Transverse colon (tissue), 4 donors: ENCODE data around the gene DDX39B. TPM values are rescaled to one million over a fixed set of nuclear protein-coding genes. Genes with fewer than 3 reads are reported as not detected.
"Not testable (repeated sequence)": the region's sequence is repeated elsewhere in the genome, so short reads cannot be mapped to it uniquely, and the experiment has no call there.

Experiments used
- DNase-seq: peaks from one replicate; pipeline ENCODE4 v3.0.0-alpha.2; 2019
- H3K27ac ChIP-seq, 4 donors: fragments of 200-600 bp; sonication (generic); 2 replicates each; pipeline ENCODE4 v1.5.1; 2016 to 2018; ENCODE audit warnings: inconsistent platforms in 4 of 4
- H3K27me3 ChIP-seq: fragments of 200-600 bp; sonication (generic); 2 replicates; pipeline ENCODE4 v1.5.1; 2017; ENCODE audit warnings: inconsistent platforms
- H3K36me3 ChIP-seq, 4 donors: fragments of 200-600 bp; sonication (generic); 2 replicates each; pipeline ENCODE4 v1.5.1; 2017 to 2019; ENCODE audit warnings: inconsistent platforms in 4 of 4
- H3K4me1 ChIP-seq, 4 donors: fragments of 200-600 bp; sonication (generic); 2 replicates each; pipeline ENCODE4 v1.5.1; 2017 to 2020; ENCODE audit warnings: inconsistent platforms in 4 of 4
- H3K4me3 ChIP-seq, 4 donors: fragments of 200-600 bp; sonication (generic); 1 replicate in 1 of 4; 2 replicates in 3 of 4; pipeline versions ENCODE4 v1.5.1 to v1.6.1; 2017 to 2019; ENCODE audit warnings: inconsistent platforms in 4 of 4
- H3K9me3 ChIP-seq, 2 donors: fragments of 200-600 bp; sonication (generic); 2 replicates each; pipeline ENCODE4 v1.5.1; 2017 to 2019; ENCODE audit warnings: inconsistent platforms in 2 of 2
- EP300 ChIP-seq: sonication (generic); formaldehyde crosslinking; IDR thresholded peaks from one replicate; pipeline ENCODE4 v1.6.1; 2017; ENCODE audit warnings: antibody characterized with exemption, low read depth
- POLR2A ChIP-seq: fragments of 450-650 bp; IDR thresholded peaks from one replicate; pipeline ENCODE4 v1.6.1; 2016; ENCODE audit warnings: antibody characterized with exemption, mild to moderate bottlenecking, moderate library complexity
- POLR2AphosphoS5 ChIP-seq, 3 donors: sonication (generic); formaldehyde crosslinking; IDR thresholded peaks; one replicate each; pipeline ENCODE4 v1.6.1; 2016; ENCODE audit warnings: antibody characterized with exemption in 3 of 3
- WGBS, 2 donors: methylation state at CpG; one replicate each; pipeline ENCODE4 v1.1.5; 2018; ENCODE audit warnings: low coverage in 1 of 2; 5-methylcytosine and 5-hydroxymethylcytosine counted together
- in situ Hi-C, 4 donors: fragments of 200-750 bp; cut with MboI; loops; one replicate each; pipeline versions ENCODE4 v1.15.0 to v1.15.1; 2017; ENCODE audit warnings: low sequenced_read_pairs in 3 of 4, low pct_ligation_motif_present in 1 of 4, low pct_unique_long_range_greater_than_20kb in 1 of 4
- intact Hi-C: fragments of 100-400 bp; cut with DNase I; formaldehyde crosslinking; loops from one replicate; pipeline ENCODE4 v1.15.1; 2023; ENCODE audit warnings: low total_unique reads
- total RNA-seq, 4 donors: library from RNA; depleted of rRNA; stranded (reverse); fragments of >200 nt; gene quantifications; one replicate each; pipeline ENCODE4 v1.1.0, GENCODE V29; 2016
- TF ChIP-seq, protein P1 (sequence below), 5 experiments: fragments of 200-600 bp in 3 of 5; fragments of 450-650 bp in 2 of 5; sonication (generic) in 3 of 5; IDR thresholded peaks; 1 replicate in 2 of 5; 2 replicates in 3 of 5; pipeline ENCODE4 v1.5.1; 2016 to 2017; ENCODE audit warnings: antibody characterized with exemption in 5 of 5, inconsistent platforms in 3 of 5, mild to moderate bottlenecking in 2 of 5, moderate library complexity in 1 of 5

The DDX39B gene
- total RNA-seq = 100 to 1,000 TPM; 147 to 519 (median 271) TPM

DNA sequence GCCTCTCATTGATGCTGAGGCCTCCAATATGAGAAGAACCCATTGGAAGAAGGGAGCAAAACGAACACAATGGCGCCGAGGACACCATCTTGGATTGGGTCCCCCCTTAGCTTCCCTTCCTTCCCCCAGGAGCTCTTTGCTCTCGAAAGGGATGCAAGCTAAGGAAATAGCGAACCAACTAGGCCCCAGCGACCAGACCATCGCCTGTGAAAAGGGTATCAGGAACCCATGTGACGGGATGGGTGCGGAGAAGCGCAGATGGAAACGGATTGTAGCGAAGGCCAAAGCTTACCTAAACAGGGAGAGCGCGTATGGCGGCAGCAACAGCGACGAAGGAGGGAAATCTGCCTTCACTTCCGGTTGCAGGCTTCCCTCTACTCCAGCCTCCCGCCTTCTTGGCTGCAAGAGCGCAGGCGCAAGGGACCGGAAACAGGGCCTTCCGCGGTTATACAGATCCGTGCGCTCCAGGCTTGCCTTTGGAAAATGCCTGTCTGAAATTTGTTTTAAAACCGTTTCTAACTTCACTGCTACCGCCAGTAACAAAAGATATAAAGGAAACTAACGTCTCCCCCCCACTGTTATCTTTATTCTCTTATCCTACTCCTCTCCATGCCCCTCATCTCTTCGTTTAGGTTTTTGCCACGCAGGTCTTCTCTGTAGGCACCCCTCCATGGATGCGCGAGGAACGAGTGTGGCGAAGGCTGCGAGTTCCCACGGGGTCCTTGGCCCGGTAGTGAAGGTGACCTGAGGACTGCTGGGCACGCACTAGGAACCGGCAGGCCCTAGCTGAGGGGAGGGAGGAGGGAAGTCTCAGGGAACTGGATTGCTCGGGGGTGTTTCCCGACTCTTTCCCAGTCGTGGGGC is at the start of gene DDX39B:
Gene DDX39B (minus strand): TSS at position 346 of the 864 bp plus-strand sequence. CDS start 1,471 bp downstream, outside the sequence.
- Histone ChIP-seq H3K4me3 (peak within 1 kb of the TSS; percentile 59 to 79 (median 66)), H3K27ac (peak within 1 kb of the TSS; percentile 93 to 97 (median 94)), H3K4me1 (peaks cover 22 to 41% (median 33%) of the 10 kb centered on the region in 4 donors), H3K27me3 (no peaks in the 10 kb centered on the region), H3K36me3 (peaks cover 0 to 29% (median 15%) of the 10 kb centered on the region in 4 donors), H3K9me3 (no peaks in the 10 kb centered on the region)
- intact Hi-C loops = no loop called here
- 0 to 1% methylated on average over 2 to 43 of the region's 43 CpGs for WGBS, 2 donors
- peak; percentile 95 for DNase-seq
- TF ChIP-seq EP300 = no peak
- peak; percentile 85 for TF ChIP-seq POLR2A
- TF ChIP-seq, protein P1, sequence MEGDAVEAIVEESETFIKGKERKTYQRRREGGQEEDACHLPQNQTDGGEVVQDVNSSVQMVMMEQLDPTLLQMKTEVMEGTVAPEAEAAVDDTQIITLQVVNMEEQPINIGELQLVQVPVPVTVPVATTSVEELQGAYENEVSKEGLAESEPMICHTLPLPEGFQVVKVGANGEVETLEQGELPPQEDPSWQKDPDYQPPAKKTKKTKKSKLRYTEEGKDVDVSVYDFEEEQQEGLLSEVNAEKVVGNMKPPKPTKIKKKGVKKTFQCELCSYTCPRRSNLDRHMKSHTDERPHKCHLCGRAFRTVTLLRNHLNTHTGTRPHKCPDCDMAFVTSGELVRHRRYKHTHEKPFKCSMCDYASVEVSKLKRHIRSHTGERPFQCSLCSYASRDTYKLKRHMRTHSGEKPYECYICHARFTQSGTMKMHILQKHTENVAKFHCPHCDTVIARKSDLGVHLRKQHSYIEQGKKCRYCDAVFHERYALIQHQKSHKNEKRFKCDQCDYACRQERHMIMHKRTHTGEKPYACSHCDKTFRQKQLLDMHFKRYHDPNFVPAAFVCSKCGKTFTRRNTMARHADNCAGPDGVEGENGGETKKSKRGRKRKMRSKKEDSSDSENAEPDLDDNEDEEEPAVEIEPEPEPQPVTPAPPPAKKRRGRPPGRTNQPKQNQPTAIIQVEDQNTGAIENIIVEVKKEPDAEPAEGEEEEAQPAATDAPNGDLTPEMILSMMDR (IDR thresholded peaks at IDR 0.05) = no peak
- peak; percentile 86 to 94 (median 89) for TF ChIP-seq POLR2AphosphoS5 (IDR thresholded peaks at IDR 0.05)
- in situ Hi-C loops = loop anchor here in 2 of 4 donors (10.0 kb wide), 2 partner anchors 47 to 53 kb away; partner anchors contain the start of genes MICB (in 1 of the 2) and NCR3 (in 1 of the 2)

DNA sequence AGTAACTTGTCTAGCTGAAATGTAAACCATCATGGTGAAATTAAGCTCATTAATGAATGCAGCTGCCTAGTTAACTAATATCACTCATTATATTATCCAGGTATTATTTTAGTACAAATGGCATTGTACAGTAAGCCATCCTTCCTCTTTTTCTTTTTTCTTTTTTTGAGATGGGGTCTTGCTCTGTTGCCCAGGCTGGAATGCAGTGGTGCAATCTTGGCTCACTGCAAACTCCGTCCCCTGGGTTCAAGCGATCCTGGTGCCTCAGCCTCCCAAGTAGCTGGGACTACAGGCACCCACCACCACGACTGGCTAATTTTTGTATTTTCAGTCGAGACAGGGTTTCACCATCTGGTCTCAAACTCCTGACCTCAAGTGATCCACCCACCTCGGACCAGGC is 48.9 kb upstream of the DDX39B start:
- WGBS, 2 donors = 85% methylated on average over 5 of the region's 5 CpGs; no CpG with 5 or more reads in 1 of the 2 donors
- in situ Hi-C loops = loop anchor here in 1 of 4 donors (10.0 kb wide), 1 partner anchor 46 kb away; the partner anchor contains the start of genes ATP6V1G2, DDX39B and NFKBIL1
- H3K36me3 ChIP-seq, H3K4me3 ChIP-seq, H3K27me3 ChIP-seq, intact Hi-C loops, DNase-seq, H3K27ac ChIP-seq, H3K9me3 ChIP-seq: not testable (repeated sequence)
- peaks cover 0 to 12% (median 0%) of the 10 kb centered on the region in 4 donors for H3K4me1 ChIP-seq

DNA sequence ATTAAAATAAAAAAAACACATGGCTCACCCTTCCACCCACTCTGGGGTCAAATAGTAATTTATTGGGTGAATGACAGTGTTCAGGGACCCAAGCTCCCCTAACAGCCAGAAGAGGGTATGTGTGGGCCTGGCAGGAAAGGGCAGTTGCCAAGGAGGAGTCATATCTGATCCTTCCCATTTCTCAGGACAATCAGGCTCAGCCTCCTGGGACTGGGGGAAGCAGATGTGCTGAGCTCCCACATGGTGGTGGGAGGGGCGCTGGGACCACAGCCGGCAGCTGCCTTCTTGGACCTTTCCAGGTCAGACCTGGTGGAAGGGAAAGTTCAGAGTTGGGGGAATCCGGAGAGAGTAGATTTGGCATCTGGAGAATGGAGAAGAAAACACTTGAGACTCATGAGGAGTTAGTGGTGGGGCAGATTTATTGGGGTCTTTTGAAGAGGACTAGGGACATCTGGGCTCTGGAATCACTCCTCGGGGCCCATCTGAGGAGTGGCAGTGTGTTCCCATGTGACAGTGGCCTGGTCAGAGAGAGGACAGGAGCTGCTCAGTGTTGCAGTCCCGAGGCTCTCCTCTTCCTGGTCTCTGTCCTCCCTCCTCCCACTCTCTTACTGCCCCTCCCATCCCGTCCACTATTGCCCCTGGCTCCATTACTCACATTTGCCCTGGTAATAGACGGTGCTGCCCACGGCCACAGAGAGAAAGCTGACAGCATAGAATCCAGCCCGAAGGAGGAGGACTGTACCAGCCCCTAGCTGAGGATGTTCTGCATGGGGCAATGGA is 47.3 kb upstream of the DDX39B start:
- H3K36me3 ChIP-seq = no peaks in the 10 kb centered on the region
- no peak overlapping the region for H3K27ac ChIP-seq
- in situ Hi-C loops = no loop called here
- WGBS, 2 donors = 33 to 61% methylated on average over 2 to 9 of the region's 9 CpGs
- no peaks in the 10 kb centered on the region for H3K27me3 ChIP-seq
- H3K9me3 ChIP-seq = no peaks in the 10 kb centered on the region
- DNase-seq = no peak
- intact Hi-C loops = no loop called here
- peaks cover 0 to 21% (median 0%) of the 10 kb centered on the region in 4 donors for H3K4me1 ChIP-seq
- H3K4me3 ChIP-seq = no peak overlapping the region
- TF ChIP-seq, protein P1 (IDR thresholded peaks at IDR 0.05) = no peak
- TF ChIP-seq POLR2A (no peak), POLR2AphosphoS5 (IDR thresholded peaks at IDR 0.05) (no peak), EP300 (no peak)

DNA sequence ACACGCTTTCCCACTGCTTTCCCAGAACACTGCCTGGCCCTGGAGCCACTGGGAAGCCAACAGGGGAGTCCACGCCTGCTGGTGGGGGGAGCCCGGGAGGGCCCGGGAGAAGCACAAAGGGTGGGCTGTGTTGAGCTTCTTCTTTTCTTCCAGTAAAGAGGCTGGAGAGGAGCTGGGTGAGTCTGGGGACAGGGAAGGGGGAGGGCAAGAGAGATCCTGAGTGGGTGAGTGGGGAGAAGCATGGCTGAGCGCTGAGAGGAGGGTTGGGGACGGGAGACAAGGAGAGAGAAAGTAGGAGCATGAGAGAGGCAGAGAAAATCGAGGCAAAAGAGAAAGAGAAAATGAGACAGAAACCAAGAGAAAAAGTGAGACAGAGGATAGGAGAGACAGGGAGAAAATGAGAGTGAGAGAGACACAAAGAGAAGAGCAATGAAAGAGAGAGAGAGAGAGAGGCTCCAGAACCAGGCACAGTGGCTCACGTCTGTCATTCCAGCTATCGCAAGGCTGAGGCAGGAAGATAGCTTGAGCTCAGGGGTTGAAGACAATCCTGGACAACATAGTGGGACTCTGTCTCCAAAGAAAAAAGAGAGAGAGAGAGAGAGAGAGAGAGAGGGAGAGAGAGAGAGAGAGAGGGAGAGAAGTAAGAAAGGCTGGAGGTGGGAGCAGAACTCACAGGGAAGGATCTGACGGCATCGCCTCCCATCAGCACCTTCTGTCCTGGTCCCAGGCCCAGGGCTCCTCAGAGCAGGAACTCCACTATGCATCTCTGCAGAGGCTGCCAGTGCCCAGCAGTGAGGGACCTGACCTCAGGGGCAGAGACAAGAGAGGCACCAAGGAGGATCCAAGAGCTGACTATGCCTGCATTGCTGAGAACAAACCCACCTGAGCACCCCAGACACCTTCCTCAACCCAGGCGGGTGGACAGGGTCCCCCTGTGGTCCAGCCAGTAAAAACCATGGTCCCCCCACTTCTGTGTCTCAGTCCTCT is 46.3 kb upstream of the DDX39B start:
- WGBS, 2 donors = 59 to 61% methylated on average over 4 to 12 of the region's 12 CpGs
- in situ Hi-C loops = no loop called here

More for the DNA sequence above, 46.3 kb upstream of the DDX39B start:
- Histone ChIP-seq H3K36me3 (no peaks in the 10 kb centered on the region), H3K27me3 (no peaks in the 10 kb centered on the region), H3K9me3 (no peaks in the 10 kb centered on the region), H3K4me1 (peaks cover 0 to 21% (median 0%) of the 10 kb centered on the region in 4 donors), H3K27ac (peak overlapping the region; percentile 51 to 69 (median 57)), H3K4me3 (peak overlapping the region in 1 of 4 donors; percentile 9)
- DNase-seq = no peak
- TF ChIP-seq EP300 = no peak
- TF ChIP-seq POLR2A = no peak
- TF ChIP-seq, protein P1 (IDR thresholded peaks at IDR 0.05) = no peak
- no peak for TF ChIP-seq POLR2AphosphoS5 (IDR thresholded peaks at IDR 0.05)
- intact Hi-C loops = no loop called here
